DOHH2 (cell line): Measurements from ENCODE around the gene PCDHGA6.

ENCODE experiments used
- CTCF ChIP-seq: fragments of 200-600 bp; sonication (generic); IDR thresholded peaks from one replicate; pipeline ENCODE4 v1.5.1; 2014; ENCODE audit warnings: antibody characterized with exemption, mild to moderate bottlenecking, low read depth, low read length; ENCODE audit not compliant: poor library complexity, severe bottlenecking
- EZH2phosphoT487 ChIP-seq: fragments of 200-600 bp; sonication (generic); IDR thresholded peaks from 2 replicates; pipeline ENCODE4 v1.6.1; 2017; ENCODE audit warnings: borderline replicate concordance, mild to moderate bottlenecking, antibody characterized with exemption, low read length, moderate library complexity, mixed read lengths

- TF ChIP-seq CTCF, result no peak
- no peak for TF ChIP-seq EZH2phosphoT487
Observed at GRCh38 chr5:141345327-141345726, 28.4 kb upstream of the PCDHGA6 start.
